C4-2B (cell line): ENCODE measurements around the gene LDHB.

Experiments used
- CTCF ChIP-seq: fragments of 450-650 bp; conservative IDR thresholded peaks from 2 replicates; pipeline ENCODE4 v1.5.1; 2017; ENCODE audit warnings: mild to moderate bottlenecking
- ZFX ChIP-seq: fragments of 450-650 bp; IDR thresholded peaks from 2 replicates; pipeline ENCODE4 v1.6.1; 2017

DNA sequence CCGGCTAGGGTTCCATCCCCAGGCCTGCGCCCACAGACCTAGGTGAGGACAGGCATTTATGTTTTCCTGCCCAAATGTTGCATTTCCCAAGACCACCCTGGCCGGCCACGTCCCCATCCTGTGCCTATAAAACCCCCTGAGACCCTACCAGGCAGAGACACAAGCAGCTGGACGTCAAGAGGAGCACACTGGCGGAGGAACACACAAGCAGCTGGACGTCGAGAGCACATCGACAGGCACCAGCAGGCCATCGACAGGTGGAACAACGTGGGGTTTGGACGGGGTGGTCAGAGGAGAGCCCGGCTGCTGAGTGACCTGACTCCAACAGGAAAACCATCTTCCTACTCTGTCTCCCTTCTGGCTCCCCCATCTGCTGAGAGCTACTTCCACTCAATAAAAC, 19.6 kb upstream of the LDHB start:
- TF ChIP-seq CTCF (no peak), ZFX (no peak)
